GM23248 (cell line): ENCODE measurements around the gene PRICKLE3. TPM values are rescaled to one million over a fixed set of nuclear protein-coding genes. Genes with fewer than 3 reads are reported as not detected.

Experiments used
- DNase-seq: peaks from one replicate; pipeline ENCODE4 v3.0.0-alpha.2; 2015
- H2AFZ ChIP-seq: fragments of 200-600 bp; sonication (generic); 2 replicates; pipeline ENCODE4 v1.6.1; 2016; ENCODE audit warnings: antibody characterized with exemption
- H3F3A ChIP-seq: fragments of 200-600 bp; sonication (generic); 2 replicates; pipeline ENCODE4 v1.6.1; 2016; ENCODE audit warnings: mild to moderate bottlenecking, antibody characterized with exemption, mixed run types; ENCODE audit not compliant: insufficient read depth
- H3K27ac ChIP-seq: fragments of 200-600 bp; sonication (generic); 2 replicates; pipeline ENCODE4 v1.5.1; 2016; ENCODE audit warnings: mild to moderate bottlenecking
- H3K27me3 ChIP-seq: fragments of 200-600 bp; sonication (generic); replicated peaks from 2 replicates; pipeline ENCODE4 v1.6.1; 2016; ENCODE audit warnings: mild to moderate bottlenecking; ENCODE audit not compliant: insufficient read depth
- H3K36me3 ChIP-seq: fragments of 200-600 bp; sonication (generic); 2 replicates; pipeline ENCODE4 v1.6.1; 2016; ENCODE audit warnings: low read depth, mild to moderate bottlenecking
- H3K4me1 ChIP-seq: fragments of 200-600 bp; sonication (generic); 2 replicates; pipeline ENCODE4 v1.6.1; 2016; ENCODE audit warnings: mild to moderate bottlenecking; ENCODE audit not compliant: insufficient read depth
- H3K4me2 ChIP-seq: fragments of 200-600 bp; sonication (generic); one replicate; pipeline ENCODE4 v1.6.1; 2016; ENCODE audit warnings: mild to moderate bottlenecking; ENCODE audit not compliant: unreplicated experiment
- H3K4me3 ChIP-seq: fragments of 200-600 bp; sonication (generic); 2 replicates; pipeline ENCODE4 v1.5.1; 2016; ENCODE audit warnings: mild to moderate bottlenecking
- H3K79me2 ChIP-seq: fragments of 200-600 bp; sonication (generic); 2 replicates; pipeline ENCODE4 v1.6.1; 2016; ENCODE audit warnings: mild to moderate bottlenecking; ENCODE audit not compliant: insufficient read depth
- H3K9ac ChIP-seq: fragments of 200-600 bp; sonication (generic); 2 replicates; pipeline ENCODE4 v1.6.1; 2016; ENCODE audit warnings: mild to moderate bottlenecking
- H3K9me2 ChIP-seq: fragments of 200-600 bp; sonication (generic); 2 replicates; pipeline ENCODE4 v1.6.1; 2016; ENCODE audit warnings: mixed run types, mild to moderate bottlenecking, moderate library complexity; ENCODE audit not compliant: insufficient read depth
- H3K9me3 ChIP-seq: fragments of 200-600 bp; sonication (generic); one replicate; pipeline ENCODE4 v1.6.1; 2017; ENCODE audit warnings: low read depth
- H4K20me1 ChIP-seq: fragments of 200-600 bp; sonication (generic); 2 replicates; pipeline ENCODE4 v1.6.0; 2016; ENCODE audit not compliant: insufficient read depth
- EZH2 ChIP-seq: fragments of 200-600 bp; sonication (generic); IDR thresholded peaks from 2 replicates; pipeline ENCODE4 v1.6.1; 2018; ENCODE audit warnings: antibody characterized with exemption, mild to moderate bottlenecking; ENCODE audit not compliant: insufficient read depth, poor library complexity, severe bottlenecking
- EZH2phosphoT487 ChIP-seq: fragments of 200-600 bp; sonication (generic); IDR thresholded peaks from 2 replicates; pipeline ENCODE4 v1.6.1; 2018; ENCODE audit warnings: antibody characterized with exemption, moderate library complexity, mild to moderate bottlenecking, low read depth; ENCODE audit not compliant: insufficient read depth
- WGBS, 2 experiments: methylation state at CpG; one replicate each; pipeline ENCODE4 v1.1.6; 2015 to 2017; ENCODE audit warnings: low lambda C conversion rate in 2 of 2, low coverage in 1 of 2; ENCODE audit errors: missing lambda C conversion rate in 2 of 2; 5-methylcytosine and 5-hydroxymethylcytosine counted together
- in situ Hi-C: fragments of 300-500 bp; cut with MboI; formaldehyde crosslinking; loops from 2 replicates; pipeline ENCODE4 v1.15.0; 2020
- polyA plus RNA-seq: library from polyadenylated mRNA; unstranded; fragments of >200 nt; fragmentation: Nextera tagmentation; extraction: Ambion mirVana; gene quantifications from 2 replicates; pipeline ENCODE4 v1.2.1, GENCODE V29; 2016
- total RNA-seq: library from RNA; depleted of rRNA; stranded (reverse); fragments of >200 nt; shearing (Covaris generic); gene quantifications from 2 replicates; pipeline ENCODE4 v1.2.3, GENCODE V29; 2014

Gene PRICKLE3
- total and polyA plus RNA-seq, 2 experiments from 2014 or later, result 5.1 to 10.8 TPM

- in situ Hi-C loops, result no loop called here
- no peaks in the 10 kb centered on the region for H4K20me1 ChIP-seq
- no peaks in the 10 kb centered on the region for H3K27me3 ChIP-seq
- H3K4me1 ChIP-seq, result no peaks in the 10 kb centered on the region
- H3K4me3 ChIP-seq, result no peak overlapping the region
- H3K36me3 ChIP-seq, result no peaks in the 10 kb centered on the region
- H3K4me2 ChIP-seq, result no peak overlapping the region
- 58 to 62% methylated on average over 4 to 8 of the region's 8 CpGs for WGBS, 2 experiments
- H3F3A ChIP-seq, result no peaks in the 10 kb centered on the region
- DNase-seq, result no peak
- H3K9me2 ChIP-seq, result no peaks in the 10 kb centered on the region
- no peak overlapping the region for H3K9ac ChIP-seq
- TF ChIP-seq EZH2phosphoT487, result no peak
- no peaks in the 10 kb centered on the region for H3K9me3 ChIP-seq
- no peaks in the 10 kb centered on the region for H3K79me2 ChIP-seq
- H2AFZ ChIP-seq, result no peak overlapping the region
- no peak overlapping the region for H3K27ac ChIP-seq
Measured at GRCh38 chrX:49210406-49210805, 24.2 kb upstream of the PRICKLE3 start.

GRCh38 chrX:49209434-49210251 is 23.5 kb upstream of the PRICKLE3 start:
- Histone ChIP-seq H2AFZ (no peak overlapping the region), H4K20me1 (no peaks in the 10 kb centered on the region), H3K36me3 (no peaks in the 10 kb centered on the region), H3K27me3 (no peaks in the 10 kb centered on the region), H3F3A (no peaks in the 10 kb centered on the region), H3K9me2 (no peaks in the 10 kb centered on the region), H3K27ac (no peak overlapping the region), H3K4me3 (no peak overlapping the region), H3K9me3 (no peaks in the 10 kb centered on the region), H3K4me1 (no peaks in the 10 kb centered on the region), H3K9ac (no peak overlapping the region), H3K4me2 (no peak overlapping the region), H3K79me2 (no peaks in the 10 kb centered on the region)
- TF ChIP-seq EZH2 (no peak), EZH2phosphoT487 (no peak)
- in situ Hi-C loops, result no loop called here
- no peak for DNase-seq
- 33 to 34% methylated on average over 10 to 24 of the region's 28 CpGs for WGBS, 2 experiments

GRCh38 chrX:49208399-49208798 is 22.2 kb upstream of the PRICKLE3 start:
- Histone ChIP-seq H4K20me1 (no peaks in the 10 kb centered on the region), H3K9me3 (no peaks in the 10 kb centered on the region), H3F3A (no peaks in the 10 kb centered on the region), H3K4me3 (no peak overlapping the region), H2AFZ (no peak overlapping the region), H3K27ac (no peak overlapping the region), H3K79me2 (no peaks in the 10 kb centered on the region), H3K4me1 (no peaks in the 10 kb centered on the region), H3K36me3 (no peaks in the 10 kb centered on the region), H3K9ac (no peak overlapping the region), H3K27me3 (no peaks in the 10 kb centered on the region), H3K4me2 (no peak overlapping the region), H3K9me2 (no peaks in the 10 kb centered on the region)
- in situ Hi-C loops, result no loop called here
- TF ChIP-seq EZH2phosphoT487, result no peak
- TF ChIP-seq EZH2, result no peak
- no peak for DNase-seq
- 58% methylated on average over 5 of the region's 5 CpGs for WGBS, 2 experiments

GRCh38 chrX:49206543-49206942 is 20.4 kb upstream of the PRICKLE3 start:
- no peaks in the 10 kb centered on the region for H3K9me2 ChIP-seq
- DNase-seq, result no peak
- in situ Hi-C loops, result no loop called here
- H4K20me1 ChIP-seq, result no peaks in the 10 kb centered on the region
- no peak overlapping the region for H3K4me2 ChIP-seq
- no peaks in the 10 kb centered on the region for H3F3A ChIP-seq
- H3K4me3 ChIP-seq, result no peak overlapping the region
- no peaks in the 10 kb centered on the region for H3K79me2 ChIP-seq
- H3K36me3 ChIP-seq, result no peaks in the 10 kb centered on the region
- no peak overlapping the region for H3K9ac ChIP-seq
- no peaks in the 10 kb centered on the region for H3K27me3 ChIP-seq
- WGBS, 2 experiments, result 75 to 79% methylated on average over 1 to 2 of the region's 8 CpGs
- no peaks in the 10 kb centered on the region for H3K4me1 ChIP-seq
- no peak overlapping the region for H2AFZ ChIP-seq
- H3K9me3 ChIP-seq, result no peaks in the 10 kb centered on the region
- no peak overlapping the region for H3K27ac ChIP-seq
- no peak for TF ChIP-seq EZH2phosphoT487
- no peak for TF ChIP-seq EZH2
